HCT116 (cell line): ENCODE results near the gene RC3H2. TPM values are rescaled to one million over a fixed set of nuclear protein-coding genes. Genes with fewer than 3 reads are reported as not detected.

Experiments
- ATAC-seq: fragments of 200-7000 bp; cut with Tn5 transposase; 2 replicates; pipeline ENCODE4 v1.9.1; 2020; ENCODE audit warnings: mild to moderate bottlenecking, moderate library complexity
- BruUV-seq: library from RNA; stranded (reverse); fragments of 400-500 nt; replicated peaks from 2 replicates; lab custom pipeline; 2021; lab: Mats Ljungman, UMichigan
- CTCF ChIA-PET: fragments of 300-600 bp; sonication (Branson Sonifier 250); formaldehyde crosslinking; loops from one replicate; lab custom pipeline; 2021; ENCODE audit warnings: antibody characterized with exemption; lab: Charles Lee
- POLR2A ChIA-PET: fragments of 300-600, 350-600 bp; sonication (Branson Sonifier 250); formaldehyde crosslinking; loops from one replicate; lab custom pipeline; 2021; ENCODE audit warnings: antibody characterized with exemption; lab: Charles Lee
- RAD21 ChIA-PET, 2 experiments: fragments of 300-600 bp; sonication (Branson Sonifier 250); formaldehyde crosslinking; loops; one replicate each; lab custom pipeline; 2023; ENCODE audit warnings: low total read pairs in 2 of 2; ENCODE audit not compliant: uncharacterized antibody in 2 of 2, unreplicated experiment in 2 of 2, low non-redundant PET in 1 of 2; lab: Charles Lee
- DNase-seq: peaks from one replicate; pipeline ENCODE4 v3.0.0-alpha.2; 2010; ENCODE audit warnings: low read depth, low spot score
- H2AFZ ChIP-seq: fragments of 200-600 bp; shearing (Covaris generic), sonication (generic); 2 replicates; pipeline ENCODE4 v1.6.1; 2017; ENCODE audit warnings: low read depth, mixed run types, mixed read lengths, antibody characterized with exemption, low read length; ENCODE audit not compliant: poor library complexity, severe bottlenecking
- H3K27ac ChIP-seq: 2 replicates; pipeline ENCODE4 v1.5.1; 2012; ENCODE audit warnings: low read depth, low read length
- H3K27me3 ChIP-seq: fragments of 200-600 bp; sonication (generic); 2 replicates; pipeline ENCODE4 v1.6.1; 2016; ENCODE audit warnings: mixed run types, low read length, mixed read lengths; ENCODE audit not compliant: insufficient read depth
- H3K36me3 ChIP-seq, 2 experiments: fragments of 200-500 bp in 1 of 2; fragments of 200-600 bp in 1 of 2; sonication (Bioruptor generic) in 1 of 2; sonication (generic) in 1 of 2; 2 replicates each; pipeline versions ENCODE4 v1.5.1 to v1.6.1; 2014 to 2016; ENCODE audit warnings: low read length in 2 of 2, inconsistent platforms in 1 of 2, mixed read lengths in 1 of 2, mixed run types in 1 of 2; ENCODE audit not compliant: insufficient read depth in 2 of 2, control insufficient read depth in 1 of 2
- H3K4me1 ChIP-seq, 2 experiments: fragments of 200-600 bp in 1 of 2; sonication (generic) in 1 of 2; 2 replicates each; pipeline versions ENCODE4 v1.5.1 to v1.6.1; 2012 to 2017; ENCODE audit warnings: low read length in 2 of 2, inconsistent platforms in 1 of 2, mild to moderate bottlenecking in 1 of 2, mixed read lengths in 1 of 2, mixed run types in 1 of 2, moderate library complexity in 1 of 2; ENCODE audit not compliant: insufficient read depth in 2 of 2, control insufficient read depth in 1 of 2
- H3K4me2 ChIP-seq: fragments of 200-600 bp; sonication (generic); 2 replicates; pipeline ENCODE4 v1.6.1; 2017; ENCODE audit warnings: mixed run types, low read length, mixed read lengths
- H3K4me3 ChIP-seq, 2 experiments: fragments of 200-600 bp in 1 of 2; sonication (generic) in 1 of 2; replicated peaks in 1 of 2; 2 replicates each; pipeline ENCODE4 v1.5.1; 2011 to 2016; ENCODE audit warnings: low read length in 2 of 2, control low read depth in 1 of 2, low read depth in 1 of 2, mild to moderate bottlenecking in 1 of 2, mixed read lengths in 1 of 2, mixed run types in 1 of 2
- H3K79me2 ChIP-seq: fragments of 200-600 bp; sonication (generic); 2 replicates; pipeline ENCODE4 v1.6.1; 2017; ENCODE audit warnings: mild to moderate bottlenecking, mixed run types, low read length, moderate library complexity, mixed read lengths; ENCODE audit not compliant: insufficient read depth
- H3K9ac ChIP-seq: fragments of 200-600 bp; sonication (generic); 2 replicates; pipeline ENCODE4 v1.6.1; 2016; ENCODE audit warnings: low read length, mixed read lengths
- H3K9me2 ChIP-seq: fragments of 200-600 bp; sonication (generic), shearing (Covaris generic); 2 replicates; pipeline ENCODE4 v1.6.1; 2017; ENCODE audit warnings: mixed run types, mild to moderate bottlenecking, moderate library complexity; ENCODE audit not compliant: insufficient read depth
- H3K9me3 ChIP-seq, 2 experiments: fragments of 200-500 bp in 1 of 2; fragments of 200-600 bp in 1 of 2; sonication (Bioruptor generic) in 1 of 2; sonication (generic) in 1 of 2; 2 replicates each; pipeline ENCODE4 v1.6.1; 2014 to 2017; ENCODE audit warnings: low read length in 2 of 2, mixed read lengths in 2 of 2, inconsistent platforms in 1 of 2, low read depth in 1 of 2, mild to moderate bottlenecking in 1 of 2, mixed run types in 1 of 2, moderate library complexity in 1 of 2; ENCODE audit not compliant: control insufficient read depth in 1 of 2, insufficient read depth in 1 of 2
- H4K20me1 ChIP-seq: fragments of 200-600 bp; sonication (generic), shearing (Covaris generic); 2 replicates; pipeline ENCODE4 v1.6.1; 2017; ENCODE audit warnings: mixed run types, mild to moderate bottlenecking, moderate library complexity; ENCODE audit not compliant: insufficient read depth
- ATF3 ChIP-seq: IDR thresholded peaks from 2 replicates; pipeline ENCODE4 v1.6.1; 2012
- EZH2 ChIP-seq: fragments of 200-600 bp; sonication (generic); IDR thresholded peaks from 2 replicates; pipeline ENCODE4 v1.6.1; 2017; ENCODE audit warnings: antibody characterized with exemption, mixed run types
- FOSL1 ChIP-seq: IDR thresholded peaks from 2 replicates; pipeline ENCODE4 v1.6.1; 2012; ENCODE audit warnings: low read depth
- JUND ChIP-seq: IDR thresholded peaks from 2 replicates; pipeline ENCODE4 v1.6.1; 2012
- MAX ChIP-seq: IDR thresholded peaks from 2 replicates; pipeline ENCODE4 v1.6.1; 2012
- POLR2A ChIP-seq: IDR thresholded peaks from 2 replicates; pipeline ENCODE4 v1.7.0; 2011; ENCODE audit warnings: borderline replicate concordance; ENCODE audit not compliant: insufficient read depth, insufficient read length; ENCODE audit errors: extremely low read depth
- RAD21 ChIP-seq: IDR thresholded peaks from 2 replicates; pipeline ENCODE4 v1.6.1; 2012; ENCODE audit warnings: low read depth, mild to moderate bottlenecking
- SP1 ChIP-seq: IDR thresholded peaks from 2 replicates; pipeline ENCODE4 v1.6.1; 2012; ENCODE audit warnings: low read depth
- SRF ChIP-seq: IDR thresholded peaks from 2 replicates; pipeline ENCODE4 v1.6.1; 2012; ENCODE audit warnings: low read depth
- YY1 ChIP-seq: IDR thresholded peaks from 2 replicates; pipeline ENCODE4 v1.6.1; 2011; ENCODE audit warnings: low read length, low read depth, moderate library complexity, mild to moderate bottlenecking; ENCODE audit not compliant: insufficient replicate concordance; ENCODE audit errors: extremely low read depth
- ZBTB33 ChIP-seq: IDR thresholded peaks from 2 replicates; pipeline ENCODE4 v1.6.1; 2011; ENCODE audit warnings: mild to moderate bottlenecking, low read length, moderate library complexity; ENCODE audit not compliant: insufficient replicate concordance; ENCODE audit errors: extremely low read depth
- ZNF274 ChIP-seq: fragments of 200-500 bp; sonication (Bioruptor generic); IDR thresholded peaks from 2 replicates; pipeline ENCODE4 v1.6.1; 2014; ENCODE audit warnings: mild to moderate bottlenecking, low read depth, low read length, inconsistent platforms
- intact Hi-C: fragments of 100-400 bp; cut with micrococcal nuclease; formaldehyde crosslinking; loops from 2 replicates; pipeline ENCODE4 v1.10.0; 2022
- total RNA-seq: library from RNA; stranded (reverse); gene quantifications from one replicate; pipeline ENCODE4 v1.2.1, GENCODE V29; 2021; ENCODE audit not compliant: unreplicated experiment
- TF ChIP-seq, protein P1 (sequence below): IDR thresholded peaks from 2 replicates; pipeline ENCODE4 v1.6.1; 2012; ENCODE audit warnings: low read depth
- TF ChIP-seq, protein P2 (sequence below), 3 experiments: fragments of 200-600 bp in 1 of 3; sonication (generic) in 1 of 3; IDR thresholded peaks in 2 of 3; conservative IDR thresholded peaks in 1 of 3; 2 replicates each; pipeline ENCODE4 v1.5.1; 2012 to 2017; ENCODE audit warnings: low read depth in 2 of 3, low read length in 2 of 3, antibody characterized with exemption in 1 of 3, borderline replicate concordance in 1 of 3, control low read depth in 1 of 3, mild to moderate bottlenecking in 1 of 3, mixed read lengths in 1 of 3, mixed run types in 1 of 3, moderate library complexity in 1 of 3; ENCODE audit not compliant: insufficient read depth in 1 of 3

RC3H2 gene
- total RNA-seq, 1 experiment from 2014 or later, result 53.8 TPM

- DNase-seq (no peak), ATAC-seq (no peak)
- H3K79me2 ChIP-seq, result peaks cover 56% of the 10 kb centered on the region
- intact Hi-C loops, result no loop called here
- H3K4me2 ChIP-seq, result no peak overlapping the region
- CTCF ChIA-PET, result no interaction called here
- H3K27me3 ChIP-seq, result no peaks in the 10 kb centered on the region
- TF ChIP-seq SP1 (no peak), JUND (no peak), MAX (no peak), RAD21 (no peak), EZH2 (no peak), POLR2A (no peak), FOSL1 (no peak), ZBTB33 (no peak), SRF (no peak), YY1 (no peak), ATF3 (no peak), ZNF274 (no peak)
- TF ChIP-seq, protein P1, sequence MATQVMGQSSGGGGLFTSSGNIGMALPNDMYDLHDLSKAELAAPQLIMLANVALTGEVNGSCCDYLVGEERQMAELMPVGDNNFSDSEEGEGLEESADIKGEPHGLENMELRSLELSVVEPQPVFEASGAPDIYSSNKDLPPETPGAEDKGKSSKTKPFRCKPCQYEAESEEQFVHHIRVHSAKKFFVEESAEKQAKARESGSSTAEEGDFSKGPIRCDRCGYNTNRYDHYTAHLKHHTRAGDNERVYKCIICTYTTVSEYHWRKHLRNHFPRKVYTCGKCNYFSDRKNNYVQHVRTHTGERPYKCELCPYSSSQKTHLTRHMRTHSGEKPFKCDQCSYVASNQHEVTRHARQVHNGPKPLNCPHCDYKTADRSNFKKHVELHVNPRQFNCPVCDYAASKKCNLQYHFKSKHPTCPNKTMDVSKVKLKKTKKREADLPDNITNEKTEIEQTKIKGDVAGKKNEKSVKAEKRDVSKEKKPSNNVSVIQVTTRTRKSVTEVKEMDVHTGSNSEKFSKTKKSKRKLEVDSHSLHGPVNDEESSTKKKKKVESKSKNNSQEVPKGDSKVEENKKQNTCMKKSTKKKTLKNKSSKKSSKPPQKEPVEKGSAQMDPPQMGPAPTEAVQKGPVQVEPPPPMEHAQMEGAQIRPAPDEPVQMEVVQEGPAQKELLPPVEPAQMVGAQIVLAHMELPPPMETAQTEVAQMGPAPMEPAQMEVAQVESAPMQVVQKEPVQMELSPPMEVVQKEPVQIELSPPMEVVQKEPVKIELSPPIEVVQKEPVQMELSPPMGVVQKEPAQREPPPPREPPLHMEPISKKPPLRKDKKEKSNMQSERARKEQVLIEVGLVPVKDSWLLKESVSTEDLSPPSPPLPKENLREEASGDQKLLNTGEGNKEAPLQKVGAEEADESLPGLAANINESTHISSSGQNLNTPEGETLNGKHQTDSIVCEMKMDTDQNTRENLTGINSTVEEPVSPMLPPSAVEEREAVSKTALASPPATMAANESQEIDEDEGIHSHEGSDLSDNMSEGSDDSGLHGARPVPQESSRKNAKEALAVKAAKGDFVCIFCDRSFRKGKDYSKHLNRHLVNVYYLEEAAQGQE, result no peak
- TF ChIP-seq, protein P2, sequence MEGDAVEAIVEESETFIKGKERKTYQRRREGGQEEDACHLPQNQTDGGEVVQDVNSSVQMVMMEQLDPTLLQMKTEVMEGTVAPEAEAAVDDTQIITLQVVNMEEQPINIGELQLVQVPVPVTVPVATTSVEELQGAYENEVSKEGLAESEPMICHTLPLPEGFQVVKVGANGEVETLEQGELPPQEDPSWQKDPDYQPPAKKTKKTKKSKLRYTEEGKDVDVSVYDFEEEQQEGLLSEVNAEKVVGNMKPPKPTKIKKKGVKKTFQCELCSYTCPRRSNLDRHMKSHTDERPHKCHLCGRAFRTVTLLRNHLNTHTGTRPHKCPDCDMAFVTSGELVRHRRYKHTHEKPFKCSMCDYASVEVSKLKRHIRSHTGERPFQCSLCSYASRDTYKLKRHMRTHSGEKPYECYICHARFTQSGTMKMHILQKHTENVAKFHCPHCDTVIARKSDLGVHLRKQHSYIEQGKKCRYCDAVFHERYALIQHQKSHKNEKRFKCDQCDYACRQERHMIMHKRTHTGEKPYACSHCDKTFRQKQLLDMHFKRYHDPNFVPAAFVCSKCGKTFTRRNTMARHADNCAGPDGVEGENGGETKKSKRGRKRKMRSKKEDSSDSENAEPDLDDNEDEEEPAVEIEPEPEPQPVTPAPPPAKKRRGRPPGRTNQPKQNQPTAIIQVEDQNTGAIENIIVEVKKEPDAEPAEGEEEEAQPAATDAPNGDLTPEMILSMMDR (IDR thresholded peaks at IDR 0.05 in 2 of 3, conservative IDR thresholded peaks at IDR 0.05 in 1 of 3; ENCODE audit: borderline replicate concordance in 1 of 3, insufficient read depth in 1 of 3, low read depth in 2 of 3, low read length in 2 of 3), result no peak
- H3K9me2 ChIP-seq, result no peaks in the 10 kb centered on the region
- no peak overlapping the region for H3K27ac ChIP-seq
- H3K4me3 ChIP-seq, result no peak overlapping the region
- RAD21 ChIA-PET, result no interaction called here
- no peak overlapping the region for H2AFZ ChIP-seq
- H4K20me1 ChIP-seq, result 0 out of 2 replicates have a peak, but pooled peaks cover 5% of the 10 kb centered on the region
- H3K9me3 ChIP-seq, result no peaks in the 10 kb centered on the region
- BruUV-seq, result no TSS peak
- POLR2A ChIA-PET, result no interaction called here
- no peak overlapping the region for H3K9ac ChIP-seq
- peaks cover 0 to 2% of the 10 kb centered on the region in 2 experiments; a peak in 1 of 4 replicates for H3K36me3 ChIP-seq
- no peaks in the 10 kb centered on the region for H3K4me1 ChIP-seq
Measured at GRCh38 chr9:122923947-122924346, 18.8 kb upstream of the RC3H2 start.
